ENCODE results near the gene CENPVL2. TPM values are rescaled to one million over a fixed set of nuclear protein-coding genes. Genes with fewer than 3 reads are reported as not detected.
"Not testable (repeated sequence)": the region's sequence is repeated elsewhere in the genome, so short reads cannot be mapped to it uniquely, and the experiment has no call there.

CENPVL2 gene
- total and polyA plus RNA-seq, 3 donors from 2014 or later = 1.1 to 11.1 (median 5.9) TPM

- intact Hi-C loops (cut with DNase I; ENCODE audit: low total_unique reads); H3K27ac ChIP-seq; H3K4me3 ChIP-seq; H3K27me3 ChIP-seq; H3K9me3 ChIP-seq; H3K4me1 ChIP-seq; DNase-seq; H3K36me3 ChIP-seq (ENCODE audit: low read depth, missing control alignments): not testable (repeated sequence)
- no CpG with 5 or more reads among the region's 18 CpGs for WGBS, 2 donors
These were observed 2.8 kb downstream of the CENPVL2 start for GRCh38 chrX:51679689-51680433.

- no peaks in the 10 kb centered on the region for H3K4me1 ChIP-seq
- 66 to 70% methylated on average over 5 of the region's 5 CpGs for WGBS, 2 donors
- H3K27me3 ChIP-seq = no peaks in the 10 kb centered on the region
- intact Hi-C loops (cut with DNase I; ENCODE audit: low total_unique reads) = no loop called here
- H3K36me3 ChIP-seq (ENCODE audit: low read depth, missing control alignments) = no peaks in the 10 kb centered on the region
- H3K9me3 ChIP-seq = no peaks in the 10 kb centered on the region
- H3K4me3 ChIP-seq = no peak overlapping the region
- no peak overlapping the region for H3K27ac ChIP-seq
- TF ChIP-seq, protein P1, sequence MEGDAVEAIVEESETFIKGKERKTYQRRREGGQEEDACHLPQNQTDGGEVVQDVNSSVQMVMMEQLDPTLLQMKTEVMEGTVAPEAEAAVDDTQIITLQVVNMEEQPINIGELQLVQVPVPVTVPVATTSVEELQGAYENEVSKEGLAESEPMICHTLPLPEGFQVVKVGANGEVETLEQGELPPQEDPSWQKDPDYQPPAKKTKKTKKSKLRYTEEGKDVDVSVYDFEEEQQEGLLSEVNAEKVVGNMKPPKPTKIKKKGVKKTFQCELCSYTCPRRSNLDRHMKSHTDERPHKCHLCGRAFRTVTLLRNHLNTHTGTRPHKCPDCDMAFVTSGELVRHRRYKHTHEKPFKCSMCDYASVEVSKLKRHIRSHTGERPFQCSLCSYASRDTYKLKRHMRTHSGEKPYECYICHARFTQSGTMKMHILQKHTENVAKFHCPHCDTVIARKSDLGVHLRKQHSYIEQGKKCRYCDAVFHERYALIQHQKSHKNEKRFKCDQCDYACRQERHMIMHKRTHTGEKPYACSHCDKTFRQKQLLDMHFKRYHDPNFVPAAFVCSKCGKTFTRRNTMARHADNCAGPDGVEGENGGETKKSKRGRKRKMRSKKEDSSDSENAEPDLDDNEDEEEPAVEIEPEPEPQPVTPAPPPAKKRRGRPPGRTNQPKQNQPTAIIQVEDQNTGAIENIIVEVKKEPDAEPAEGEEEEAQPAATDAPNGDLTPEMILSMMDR (IDR thresholded peaks at IDR 0.05) = no peak
- no peak for TF ChIP-seq POLR2A (IDR thresholded peaks at IDR 0.05)
- DNase-seq = no peak
These were observed 16.6 kb downstream of the CENPVL2 start for GRCh38 chrX:51665981-51666380.

- no peak for DNase-seq
- no peak for TF ChIP-seq POLR2A (IDR thresholded peaks at IDR 0.05)
- TF ChIP-seq, protein P1 (IDR thresholded peaks at IDR 0.05) = no peak
- intact Hi-C loops (cut with DNase I; ENCODE audit: low total_unique reads) = no loop called here
- Histone ChIP-seq H3K36me3 (ENCODE audit: low read depth, missing control alignments) (no peaks in the 10 kb centered on the region), H3K27ac (no peak overlapping the region), H3K4me3 (no peak overlapping the region), H3K4me1 (no peaks in the 10 kb centered on the region), H3K27me3 (no peaks in the 10 kb centered on the region), H3K9me3 (no peaks in the 10 kb centered on the region)
- 80 to 91% methylated on average over 2 of the region's 2 CpGs for WGBS, 2 donors
These were observed 39.3 kb downstream of the CENPVL2 start for GRCh38 chrX:51643377-51643776.

DNA sequence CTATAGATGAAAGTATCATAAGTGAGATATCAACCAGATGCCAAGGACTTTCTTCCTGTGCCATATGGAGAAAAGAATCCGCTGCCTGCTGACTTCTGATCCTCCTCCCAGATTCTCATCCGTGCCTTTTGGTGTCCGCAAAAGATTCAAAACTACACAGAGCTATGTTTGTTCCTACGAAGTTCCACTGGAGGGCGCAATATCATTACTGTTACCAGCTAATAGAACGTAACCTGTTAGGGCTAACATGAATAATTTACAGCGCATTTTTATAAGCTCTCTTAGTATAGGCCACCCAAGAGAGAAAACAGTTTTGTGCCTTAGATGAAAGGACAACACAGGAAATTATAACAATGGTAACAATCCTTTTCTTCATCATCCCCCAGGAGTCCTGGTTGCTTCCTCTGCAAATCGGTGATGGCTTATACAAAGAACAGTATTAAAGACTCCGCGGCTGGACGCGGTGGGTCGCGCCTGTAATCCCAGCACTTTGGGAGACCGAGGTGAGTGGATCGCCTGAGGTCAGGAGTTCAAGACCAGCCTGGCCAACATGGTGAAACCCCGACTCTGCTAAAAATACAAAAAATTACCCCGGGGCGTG lies 41.1 kb downstream of the CENPVL2 start:
- Histone ChIP-seq H3K36me3 (ENCODE audit: low read depth, missing control alignments) (no peaks in the 10 kb centered on the region), H3K27me3 (no peaks in the 10 kb centered on the region), H3K27ac (no peak overlapping the region), H3K4me3 (no peak overlapping the region), H3K4me1 (no peaks in the 10 kb centered on the region), H3K9me3 (no peaks in the 10 kb centered on the region)
- peak; percentile 47 for DNase-seq
- WGBS, 2 donors = 8 to 37% methylated on average over 10 to 19 of the region's 19 CpGs
- intact Hi-C loops (cut with DNase I; ENCODE audit: low total_unique reads) = no loop called here
- TF ChIP-seq, protein P1 (IDR thresholded peaks at IDR 0.05) = peak; percentile 43 to 55 (median 50)
- TF ChIP-seq POLR2A (IDR thresholded peaks at IDR 0.05) = no peak

GRCh38 chrX:51636511-51636910 lies 46.1 kb downstream of the CENPVL2 start:
- H3K27me3 ChIP-seq; H3K36me3 ChIP-seq (ENCODE audit: low read depth, missing control alignments); intact Hi-C loops (cut with DNase I; ENCODE audit: low total_unique reads); H3K4me3 ChIP-seq; H3K4me1 ChIP-seq; H3K27ac ChIP-seq; H3K9me3 ChIP-seq: not testable (repeated sequence)
- peak; percentile 66 for DNase-seq
- WGBS, 2 donors = 59 to 76% methylated on average over 7 of the region's 7 CpGs

Other genes starting within 250 kb of the CENPVL2 start
- 100 to 1,000 TPM; 109 to 161 TPM for gene NUDT11, start 186.2 kb downstream of the CENPVL2 start, total RNA-seq
- gene NUDT11, start 186.2 kb downstream of the CENPVL2 start, polyA plus RNA-seq (ENCODE audit: insufficient read depth, low read depth, low replicate concordance) = 78.7 TPM
- 10 to 100 TPM; 24.6 to 35.6 TPM for gene CENPVL3, start 63.9 kb downstream of the CENPVL2 start, total RNA-seq
- 9.8 TPM for gene CENPVL3, start 63.9 kb downstream of the CENPVL2 start, polyA plus RNA-seq (ENCODE audit: insufficient read depth, low read depth, low replicate concordance)
- 1 to 10 TPM in 1 of 2 donors, not detected in 1; 5.9 TPM for gene CENPVL1, start 27.7 kb upstream of the CENPVL2 start, total RNA-seq
- 1.1 TPM for gene CENPVL1, start 27.7 kb upstream of the CENPVL2 start, polyA plus RNA-seq (ENCODE audit: insufficient read depth, low read depth, low replicate concordance)
- gene GSPT2, start 60.6 kb upstream of the CENPVL2 start, total RNA-seq = 10 to 100 TPM; 25.0 to 25.7 TPM
- 24.3 TPM for gene GSPT2, start 60.6 kb upstream of the CENPVL2 start, polyA plus RNA-seq (ENCODE audit: insufficient read depth, low read depth, low replicate concordance)
- gene MAGED1, start 210.8 kb upstream of the CENPVL2 start, total RNA-seq = 100 to 1,000 TPM; 231 to 338 TPM
- gene MAGED1, start 210.8 kb upstream of the CENPVL2 start, polyA plus RNA-seq (ENCODE audit: insufficient read depth, low read depth, low replicate concordance) = 177 TPM

Measured in testis (tissue), 3 donors.